GM21529 (cell line): ENCODE data around the gene IRS2.
A peak's percentile ranks its signal among the peaks of the same experiment; 100 is the strongest.
"Not testable (repeated sequence)": the region's sequence is repeated elsewhere in the genome, so short reads cannot be mapped to it uniquely, and the experiment has no call there.

Experiments
- ATAC-seq: cut with Tn5 transposase; IDR thresholded peaks from one replicate; pipeline ENCODE4 v1.9.1; 2021; ENCODE audit not compliant: unreplicated experiment

IRS2 gene

GRCh38 chr13:109786457-109787134 lies at the start of gene IRS2:
Gene IRS2, minus strand, starts transcription at chr13:109786583. Its CDS starts 530 bp downstream, at chr13:109786053.
- ATAC-seq: peak; percentile 91

GRCh38 chr13:109834973-109835720 lies 48.8 kb upstream of the IRS2 start:
- ATAC-seq: no peak

- ATAC-seq: no peak
Measured at GRCh38 chr13:109833940-109834339, 47.6 kb upstream of the IRS2 start.

- ATAC-seq: no peak
Measured at GRCh38 chr13:109833071-109833470, 46.7 kb upstream of the IRS2 start.

GRCh38 chr13:109828591-109829316 lies 42.4 kb upstream of the IRS2 start:
- not testable (repeated sequence) for ATAC-seq

GRCh38 chr13:109823201-109823600 lies 36.8 kb upstream of the IRS2 start:
- ATAC-seq: not testable (repeated sequence)

GRCh38 chr13:109821103-109821502 lies 34.7 kb upstream of the IRS2 start:
- ATAC-seq: no peak

- no peak for ATAC-seq
Measured at GRCh38 chr13:109819874-109820273, 33.5 kb upstream of the IRS2 start.

- ATAC-seq: no peak
Measured at GRCh38 chr13:109818886-109819285, 32.5 kb upstream of the IRS2 start.

GRCh38 chr13:109817591-109818535 lies 31.5 kb upstream of the IRS2 start:
- ATAC-seq: no peak

- no peak for ATAC-seq
Measured at GRCh38 chr13:109816808-109817203, 30.4 kb upstream of the IRS2 start.

GRCh38 chr13:109816112-109816807 lies 29.9 kb upstream of the IRS2 start:
- no peak for ATAC-seq

- no peak for ATAC-seq
Measured at GRCh38 chr13:109815651-109816050, 29.3 kb upstream of the IRS2 start.

- no peak for ATAC-seq
Measured at GRCh38 chr13:109813663-109814062, 27.3 kb upstream of the IRS2 start.

- ATAC-seq: no peak
Measured at GRCh38 chr13:109812382-109812781, 26.0 kb upstream of the IRS2 start.

- no peak for ATAC-seq
Measured at GRCh38 chr13:109810761-109811510, 24.6 kb upstream of the IRS2 start.

GRCh38 chr13:109809216-109809932 lies 23.0 kb upstream of the IRS2 start:
- ATAC-seq: no peak

- ATAC-seq: no peak
Measured at GRCh38 chr13:109807345-109807744, 21.0 kb upstream of the IRS2 start.

GRCh38 chr13:109804654-109805053 lies 18.3 kb upstream of the IRS2 start:
- ATAC-seq: no peak
